SK-N-SH (cell line): ENCODE results near the gene CDK13. TPM values are rescaled to one million over a fixed set of nuclear protein-coding genes. Genes with fewer than 3 reads are reported as not detected.

Source experiments
- CTCF ChIA-PET: fragments of 300-600, 350-600 bp; formaldehyde crosslinking; extraction: SDS; loops from one replicate; lab custom pipeline; 2021; lab: Yijun Ruan, JAX
- POLR2A ChIA-PET: fragments of 350-600 bp; sonication (Branson Sonifier 250); formaldehyde crosslinking; extraction: SDS; loops from one replicate; lab custom pipeline; 2020; ENCODE audit warnings: antibody characterized with exemption, inconsistent platforms; lab: Yijun Ruan, JAX
- DNase-seq: peaks from one replicate; pipeline ENCODE4 v3.0.0; 2012
- H2AFZ ChIP-seq: fragments of 200-600 bp; sonication (generic); 2 replicates; pipeline ENCODE4 v1.8.1; 2016; ENCODE audit warnings: antibody characterized with exemption, mild to moderate bottlenecking, low read depth
- H3F3A ChIP-seq: fragments of 200-600 bp; sonication (generic); replicated peaks from 2 replicates; pipeline ENCODE3; 2016; ENCODE audit warnings: antibody characterized with exemption, mild to moderate bottlenecking; ENCODE audit not compliant: insufficient read depth
- H3K27ac ChIP-seq, 2 experiments: fragments of 200-500 bp in 1 of 2; fragments of 200-600 bp in 1 of 2; sonication (Bioruptor generic) in 1 of 2; sonication (generic), shearing (Covaris generic) in 1 of 2; 2 replicates each; pipeline versions ENCODE4 v1.5.1 to v1.6.1; 2014 to 2016; ENCODE audit warnings: low read depth in 2 of 2, inconsistent platforms in 1 of 2, low read length in 1 of 2, mild to moderate bottlenecking in 1 of 2, mixed read lengths in 1 of 2
- H3K27me3 ChIP-seq: fragments of 200-600 bp; sonication (generic), shearing (Covaris generic); 2 replicates; pipeline ENCODE4 v1.6.1; 2016; ENCODE audit warnings: mixed run types; ENCODE audit not compliant: insufficient read depth
- H3K36me3 ChIP-seq, 2 experiments: fragments of 200-500 bp in 1 of 2; fragments of 200-600 bp in 1 of 2; sonication (Bioruptor generic) in 1 of 2; sonication (generic) in 1 of 2; replicated peaks in 1 of 2; 2 replicates each; pipeline versions ENCODE3 to v1.5.1; 2014 to 2016; ENCODE audit warnings: low read length in 1 of 2, mild to moderate bottlenecking in 1 of 2; ENCODE audit not compliant: insufficient read depth in 2 of 2, control insufficient read depth in 1 of 2
- H3K4me1 ChIP-seq, 2 experiments: fragments of 200-500 bp in 1 of 2; fragments of 200-600 bp in 1 of 2; sonication (Bioruptor generic) in 1 of 2; sonication (generic), shearing (Covaris generic) in 1 of 2; 2 replicates each; pipeline versions ENCODE4 v1.5.1 to v1.6.1; 2014 to 2016; ENCODE audit warnings: low read depth in 1 of 2, low read length in 1 of 2, mixed run types in 1 of 2; ENCODE audit not compliant: insufficient read depth in 2 of 2, control insufficient read depth in 1 of 2
- H3K4me2 ChIP-seq: fragments of 200-600 bp; sonication (generic), shearing (Covaris generic); 2 replicates; pipeline ENCODE4 v1.6.1; 2017; ENCODE audit warnings: mixed run types
- H3K4me3 ChIP-seq, 2 experiments: fragments of 200-500 bp in 1 of 2; fragments of 200-600 bp in 1 of 2; sonication (Bioruptor generic) in 1 of 2; sonication (generic), shearing (Covaris generic) in 1 of 2; 2 replicates each; pipeline versions ENCODE4 v1.5.1 to v1.8.1; 2014 to 2016; ENCODE audit warnings: low read depth in 2 of 2, inconsistent platforms in 1 of 2, low read length in 1 of 2, mild to moderate bottlenecking in 1 of 2, mixed read lengths in 1 of 2, moderate library complexity in 1 of 2
- H3K79me2 ChIP-seq: fragments of 200-600 bp; sonication (generic); 2 replicates; pipeline ENCODE4 v1.8.1; 2017; ENCODE audit warnings: mild to moderate bottlenecking; ENCODE audit not compliant: insufficient read depth
- H3K9ac ChIP-seq: fragments of 200-600 bp; sonication (generic); 2 replicates; pipeline ENCODE4 v1.6.1; 2017; ENCODE audit warnings: mixed run types
- H3K9me2 ChIP-seq: fragments of 200-600 bp; sonication (generic); 2 replicates; pipeline ENCODE4 v1.6.1; 2017; ENCODE audit warnings: mixed run types
- H3K9me3 ChIP-seq: fragments of 200-600 bp; sonication (generic); 2 replicates; pipeline ENCODE4 v1.6.1; 2017; ENCODE audit warnings: mixed run types, mild to moderate bottlenecking, moderate library complexity
- H4K20me1 ChIP-seq: fragments of 200-600 bp; sonication (generic); 2 replicates; pipeline ENCODE4 v1.6.1; 2017; ENCODE audit warnings: mild to moderate bottlenecking, mixed run types; ENCODE audit not compliant: insufficient read depth
- CHD2 ChIP-seq: fragments of 150-350 bp; IDR thresholded peaks from 2 replicates; pipeline ENCODE4 v1.6.1; 2018; ENCODE audit warnings: low read length; ENCODE audit not compliant: partially characterized antibody
- CTCF ChIP-seq: fragments of 200-600 bp; sonication (generic); IDR thresholded peaks from 2 replicates; pipeline ENCODE4 v1.6.1; 2017; ENCODE audit warnings: antibody characterized with exemption, mild to moderate bottlenecking, moderate library complexity
- EP300 ChIP-seq, 2 experiments: IDR thresholded peaks; 2 replicates each; pipeline versions ENCODE4 v1.4.0 to v1.6.1; 2012; ENCODE audit warnings: borderline replicate concordance in 1 of 2, low read depth in 1 of 2, low read length in 1 of 2
- FOSL2 ChIP-seq: IDR thresholded peaks from 2 replicates; pipeline ENCODE4 v1.4.0; 2012; ENCODE audit warnings: low read depth, mild to moderate bottlenecking, moderate library complexity, borderline replicate concordance
- FOXJ3 ChIP-seq: sonication (generic); formaldehyde crosslinking; IDR thresholded peaks from 2 replicates; pipeline ENCODE4 v1.5.1; 2020; ENCODE audit warnings: mild to moderate bottlenecking, missing genetic modification reagents
- MEF2A ChIP-seq: IDR thresholded peaks from 2 replicates; pipeline ENCODE4 v1.4.0; 2012; ENCODE audit warnings: low read depth, borderline replicate concordance
- MXI1 ChIP-seq: IDR thresholded peaks from 2 replicates; pipeline ENCODE4 v1.6.1; 2012; ENCODE audit warnings: mild to moderate bottlenecking, low read depth, low read length, improper control_type of control experiment
- POLR2AphosphoS5 ChIP-seq: IDR thresholded peaks from 2 replicates; pipeline ENCODE4 v1.6.1; 2012; ENCODE audit warnings: low read depth, low read length
- REST ChIP-seq: IDR thresholded peaks from 2 replicates; pipeline ENCODE4 v1.6.1; 2012; ENCODE audit warnings: mild to moderate bottlenecking, low read depth, low read length, moderate library complexity
- SIN3A ChIP-seq: IDR thresholded peaks from 2 replicates; pipeline ENCODE4 v1.6.1; 2012; ENCODE audit warnings: low read depth, mild to moderate bottlenecking, low read length, moderate library complexity, borderline replicate concordance
- USF1 ChIP-seq: IDR thresholded peaks from 2 replicates; pipeline ENCODE4 v1.4.0; 2012; ENCODE audit warnings: low read depth, borderline replicate concordance
- USF2 ChIP-seq: fragments of 150-350 bp; IDR thresholded peaks from 2 replicates; pipeline ENCODE4 v1.6.1; 2017; ENCODE audit warnings: antibody characterized with exemption, low read length, low read depth, borderline replicate concordance
- ZBTB33 ChIP-seq: IDR thresholded peaks from 2 replicates; pipeline ENCODE4 v1.4.0; 2012; ENCODE audit warnings: low read depth, borderline replicate concordance
- WGBS: methylation state at CpG from one replicate; pipeline ENCODE4 v1.1.6; 2017; ENCODE audit warnings: low lambda C conversion rate; 5-methylcytosine and 5-hydroxymethylcytosine counted together
- polyA plus RNA-seq, 3 experiments: library from polyadenylated mRNA; depleted of rRNA; stranded (reverse); fragments of >200 nt; gene quantifications; 2 replicates each; pipeline ENCODE4 v1.2.3, GENCODE V29; 2012

The CDK13 gene
- polyA plus RNA-seq, 1 of the 3 experiments (the other 2 are of a cell fraction) = 23.1 TPM

GRCh38 chr7:40105879-40106473, 155.9 kb downstream of the CDK13 start:
- WGBS = 94% methylated on average over 4 of the region's 4 CpGs
- POLR2A ChIA-PET = no interaction called here

GRCh38 chr7:40115936-40116335, 165.9 kb downstream of the CDK13 start:
- Histone ChIP-seq H3K4me2 (no peak overlapping the region), H3K9ac (no peak overlapping the region), H4K20me1 (no peaks in the 10 kb centered on the region), H3K4me3 (no peak overlapping the region), H3K36me3 (peaks cover 0 to 30% of the 10 kb centered on the region in 2 experiments), H3F3A (no peaks in the 10 kb centered on the region), H3K27me3 (no peaks in the 10 kb centered on the region), H3K9me2 (no peaks in the 10 kb centered on the region), H3K27ac (no peak overlapping the region), H3K9me3 (no peaks in the 10 kb centered on the region), H3K4me1 (no peaks in the 10 kb centered on the region), H2AFZ (no peak overlapping the region), H3K79me2 (peaks cover 54% of the 10 kb centered on the region)
- 98% methylated on average over 2 of the region's 2 CpGs for WGBS
- ChIA-PET CTCF (interaction anchor here (1.3 to 2.4 kb wide), 3 partner anchors 17 to 64 kb away, joined by 3 to 11 read pairs (median 3); partner anchors contain the start of genes MPLKIP and SUGCT), POLR2A (no interaction called here)
- DNase-seq = no peak
- TF ChIP-seq MXI1 (no peak), POLR2AphosphoS5 (no peak), ZBTB33 (no peak), CHD2 (no peak), REST (no peak)

More at GRCh38 chr7:40105879-40106473, 155.9 kb downstream of the CDK13 start:
- no peak overlapping the region for H3K9ac ChIP-seq
- H4K20me1 ChIP-seq = no peaks in the 10 kb centered on the region
- H3K4me1 ChIP-seq = no peaks in the 10 kb centered on the region; a peak in 1 of 4 replicates
- H3K36me3 ChIP-seq = peaks cover 4 to 30% of the 10 kb centered on the region in 2 experiments
- no peaks in the 10 kb centered on the region for H3K9me3 ChIP-seq
- no peak overlapping the region for H2AFZ ChIP-seq
- H3K4me3 ChIP-seq = no peak overlapping the region
- H3K9me2 ChIP-seq = no peaks in the 10 kb centered on the region
- H3K27ac ChIP-seq = no peak overlapping the region
- H3K27me3 ChIP-seq = no peaks in the 10 kb centered on the region
- CTCF ChIA-PET = no interaction called here
- peaks cover 16% of the 10 kb centered on the region for H3F3A ChIP-seq
- no peak for TF ChIP-seq USF1
- no peak for TF ChIP-seq MEF2A
- no peak for TF ChIP-seq SIN3A
- no peak for TF ChIP-seq FOXJ3 (CRISPR knock-in tag)
- TF ChIP-seq CTCF = no peak
- no peak for TF ChIP-seq USF2
- no peak for TF ChIP-seq POLR2AphosphoS5
- TF ChIP-seq FOSL2 = no peak
- no peak for TF ChIP-seq EP300 (IDR thresholded peaks at IDR 0.05; ENCODE audit: borderline replicate concordance in 1 of 2, low read depth in 1 of 2, low read length in 1 of 2)
- DNase-seq = no peak
- peaks cover 49% of the 10 kb centered on the region for H3K79me2 ChIP-seq
- no peak overlapping the region for H3K4me2 ChIP-seq
